H9 (cell line): ENCODE data around the gene LPP. TPM values are rescaled to one million over a fixed set of nuclear protein-coding genes. Genes with fewer than 3 reads are reported as not detected.

Experiments
- DNase-seq: peaks from one replicate; pipeline ENCODE4 v3.0.0-alpha.2; 2017
- H2AFZ ChIP-seq: one replicate; pipeline ENCODE4 v1.6.1; 2013; ENCODE audit warnings: mild to moderate bottlenecking, low read length, control low read depth, moderate library complexity
- H2AK5ac ChIP-seq: 2 replicates; pipeline ENCODE4 v1.6.1; 2013; ENCODE audit warnings: low read length, control low read depth, mixed read lengths; ENCODE audit not compliant: insufficient read length
- H2BK120ac ChIP-seq: one replicate; pipeline ENCODE4 v1.6.1; 2013; ENCODE audit warnings: low read depth, mild to moderate bottlenecking, low read length, control low read depth, inconsistent platforms; ENCODE audit not compliant: poor library complexity, severe bottlenecking
- H2BK12ac ChIP-seq: 2 replicates; pipeline ENCODE4 v1.6.1; 2013; ENCODE audit warnings: low read length, control low read depth, mixed read lengths, low read depth; ENCODE audit not compliant: insufficient read length
- H2BK15ac ChIP-seq: 2 replicates; pipeline ENCODE4 v1.6.1; 2013; ENCODE audit warnings: low read depth, low read length, control low read depth
- H2BK20ac ChIP-seq: one replicate; pipeline ENCODE4 v1.6.1; 2013; ENCODE audit warnings: low read depth, mild to moderate bottlenecking, low read length, control low read depth, inconsistent platforms; ENCODE audit not compliant: poor library complexity, severe bottlenecking
- H2BK5ac ChIP-seq: 2 replicates; pipeline ENCODE4 v1.6.1; 2013; ENCODE audit warnings: low read length, control low read depth, mixed read lengths; ENCODE audit not compliant: insufficient read length
- H3K14ac ChIP-seq: 2 replicates; pipeline ENCODE4 v1.6.1; 2013; ENCODE audit warnings: low read length, control low read depth; ENCODE audit not compliant: insufficient read depth
- H3K18ac ChIP-seq: 2 replicates; pipeline ENCODE4 v1.6.1; 2013; ENCODE audit warnings: low read depth, mild to moderate bottlenecking, mixed read lengths, low read length, control low read depth; ENCODE audit not compliant: insufficient read length
- H3K23ac ChIP-seq: 2 replicates; pipeline ENCODE4 v1.6.1; 2013; ENCODE audit warnings: low read length, control low read depth, mixed read lengths, low read depth; ENCODE audit not compliant: insufficient read length
- H3K23me2 ChIP-seq: 2 replicates; pipeline ENCODE4 v1.6.1; 2013; ENCODE audit warnings: low read depth, mild to moderate bottlenecking, mixed read lengths, low read length, control low read depth; ENCODE audit not compliant: insufficient read length, poor library complexity, severe bottlenecking
- H3K27ac ChIP-seq: 2 replicates; pipeline ENCODE4 v1.5.1; 2013; ENCODE audit warnings: low read length, control low read depth, mixed read lengths, low read depth; ENCODE audit not compliant: insufficient read length
- H3K27me3 ChIP-seq: 2 replicates; pipeline ENCODE4 v1.6.1; 2013; ENCODE audit warnings: low read length, control low read depth, inconsistent platforms; ENCODE audit not compliant: insufficient read depth
- H3K4ac ChIP-seq: 2 replicates; pipeline ENCODE4 v1.6.1; 2013; ENCODE audit warnings: low read depth, mild to moderate bottlenecking, control low read depth, inconsistent platforms, low read length, moderate library complexity
- H3K4me1 ChIP-seq: 2 replicates; pipeline ENCODE4 v1.6.1; 2013; ENCODE audit warnings: low read length, control low read depth, inconsistent platforms; ENCODE audit not compliant: insufficient read depth
- H3K4me2 ChIP-seq: 2 replicates; pipeline ENCODE4 v1.6.1; 2013; ENCODE audit warnings: low read length, control low read depth, mixed read lengths; ENCODE audit not compliant: insufficient read length, insufficient read depth
- H3K56ac ChIP-seq: 2 replicates; pipeline ENCODE4 v1.6.1; 2013; ENCODE audit warnings: low read depth, mild to moderate bottlenecking, mixed read lengths, low read length, control low read depth; ENCODE audit not compliant: insufficient read length
- H3K79me1 ChIP-seq: 2 replicates; pipeline ENCODE4 v1.6.1; 2013; ENCODE audit warnings: low read depth, mild to moderate bottlenecking, moderate library complexity, low read length, control low read depth, inconsistent platforms; ENCODE audit not compliant: insufficient read depth, poor library complexity, severe bottlenecking
- H3K79me2 ChIP-seq: 2 replicates; pipeline ENCODE4 v1.6.1; 2013; ENCODE audit warnings: low read length, control low read depth, inconsistent platforms; ENCODE audit not compliant: insufficient read depth
- H3K9ac ChIP-seq: 2 replicates; pipeline ENCODE4 v1.6.1; 2013; ENCODE audit warnings: low read length, control low read depth, mixed read lengths; ENCODE audit not compliant: insufficient read length; ENCODE audit errors: extremely low read depth
- H3K9me3 ChIP-seq: one replicate; pipeline ENCODE4 v1.6.1; 2013; ENCODE audit warnings: low read depth, low read length, inconsistent platforms; ENCODE audit not compliant: control insufficient read depth
- H3T11ph ChIP-seq: one replicate; pipeline ENCODE4 v1.6.1; 2013; ENCODE audit warnings: mild to moderate bottlenecking, low read length, control low read depth, inconsistent platforms
- H4K20me1 ChIP-seq: one replicate; pipeline ENCODE4 v1.6.1; 2013; ENCODE audit not compliant: control insufficient read depth, insufficient read length, insufficient read depth
- H4K5ac ChIP-seq: 2 replicates; pipeline ENCODE4 v1.6.1; 2013; ENCODE audit warnings: low read depth, mild to moderate bottlenecking, mixed read lengths, low read length, control low read depth; ENCODE audit not compliant: insufficient read length
- H4K8ac ChIP-seq: replicated peaks from 2 replicates; pipeline ENCODE4 v1.6.1; 2013; ENCODE audit warnings: low read length, control low read depth, mixed read lengths, low read depth; ENCODE audit not compliant: insufficient read length
- H4K91ac ChIP-seq: 2 replicates; pipeline ENCODE4 v1.6.1; 2013; ENCODE audit warnings: low read depth, mild to moderate bottlenecking, moderate library complexity, mixed read lengths, low read length, control low read depth; ENCODE audit not compliant: insufficient read length
- H3K27ac Mint-ChIP-seq, 3 experiments: 2 replicates in 2 of 3; 3 replicates in 1 of 3; pipeline ENCODE4 v1.8.0; 2020 to 2021; ENCODE audit warnings: mixed read lengths in 3 of 3, mild to moderate bottlenecking in 1 of 3, moderate library complexity in 1 of 3
- H3K27me3 Mint-ChIP-seq: 2 replicates; pipeline ENCODE4 v1.8.0; 2021; ENCODE audit warnings: low read depth, mild to moderate bottlenecking, moderate library complexity, mixed read lengths
- H3K36me3 Mint-ChIP-seq, 3 experiments: 2 replicates in 2 of 3; 3 replicates in 1 of 3; pipeline ENCODE4 v1.8.0; 2020 to 2021; ENCODE audit warnings: low read depth in 3 of 3, mixed read lengths in 3 of 3; ENCODE audit not compliant: insufficient read depth in 1 of 3
- H3K4me1 Mint-ChIP-seq, 2 experiments: 2 replicates each; pipeline ENCODE4 v1.8.0; 2020; ENCODE audit warnings: mixed read lengths in 2 of 2
- H3K4me3 Mint-ChIP-seq, 2 experiments: 2 replicates in 1 of 2; 3 replicates in 1 of 2; pipeline ENCODE4 v1.8.0; 2020 to 2021; ENCODE audit warnings: mild to moderate bottlenecking in 2 of 2, mixed read lengths in 2 of 2, moderate library complexity in 1 of 2
- H3K9me3 Mint-ChIP-seq, 2 experiments: 2 replicates in 1 of 2; 3 replicates in 1 of 2; pipeline ENCODE4 v1.8.0; 2020; ENCODE audit warnings: mild to moderate bottlenecking in 2 of 2, mixed read lengths in 2 of 2, moderate library complexity in 1 of 2
- CTCF ChIP-seq: fragments of 200-600 bp; sonication (generic); conservative IDR thresholded peaks from 3 replicates; pipeline ENCODE4 v1.8.0; 2021; ENCODE audit warnings: antibody characterized with exemption, mild to moderate bottlenecking
- WGBS: extraction: QIAGEN DNeasy Blood & Tissue Kit; methylation state at CpG from one replicate; pipeline ENCODE4 v1.1.7; 2013; ENCODE audit warnings: missing lambda C conversion rate, low lambda C conversion rate, mixed read lengths; ENCODE audit not compliant: insufficient read length; ENCODE audit errors: extremely low coverage; 5-methylcytosine and 5-hydroxymethylcytosine counted together
- total RNA-seq: library from RNA; stranded (reverse); gene quantifications from 2 replicates; pipeline ENCODE4 v1.2.1, GENCODE V29; 2021

LPP gene
- total RNA-seq, 1 experiment from 2014 or later, result 64.6 TPM

- peak overlapping the region in 2 of 3 experiments; percentile 28 to 36; a peak in 1 of 7 replicates for H3K27ac Mint-ChIP-seq
- no peaks in the 10 kb centered on the region for H3K36me3 Mint-ChIP-seq
- Histone ChIP-seq H3K79me1 (no peaks in the 10 kb centered on the region), H2BK20ac (no peak overlapping the region), H3K79me2 (no peaks in the 10 kb centered on the region), H3K4me2 (no peak overlapping the region), H2AK5ac (no peak overlapping the region), H3K14ac (no peak overlapping the region), H2BK120ac (no peak overlapping the region), H4K5ac (no peak overlapping the region), H3K27ac (no peak overlapping the region), H4K8ac (no peak overlapping the region), H2AFZ (no peak overlapping the region), H3K4ac (no peak overlapping the region), H2BK5ac (no peak overlapping the region), H3K23me2 (no peaks in the 10 kb centered on the region), H4K20me1 (no peaks in the 10 kb centered on the region), H3T11ph (no peak overlapping the region), H3K27me3 (no peaks in the 10 kb centered on the region), H3K56ac (no peak overlapping the region), H3K23ac (no peak overlapping the region), H2BK12ac (no peak overlapping the region), H4K91ac (no peak overlapping the region), H3K9me3 (no peaks in the 10 kb centered on the region), H3K9ac (no peak overlapping the region), H3K4me1 (no peaks in the 10 kb centered on the region), H3K18ac (no peak overlapping the region), H2BK15ac (no peak overlapping the region)
- H3K4me3 Mint-ChIP-seq, result no peak overlapping the region
- no CpG with 5 or more reads among the region's 8 CpGs for WGBS
- no peaks in the 10 kb centered on the region for H3K9me3 Mint-ChIP-seq
- H3K4me1 Mint-ChIP-seq, result peaks cover 12 to 13% of the 10 kb centered on the region in 2 experiments
- H3K27me3 Mint-ChIP-seq, result no peaks in the 10 kb centered on the region
- TF ChIP-seq CTCF, result no peak
- DNase-seq, result no peak
Measured at GRCh38 chr3:188126934-188127333, 27.0 kb upstream of the LPP start.
